ENCODE results near the gene POLL. TPM values are rescaled to one million over a fixed set of nuclear protein-coding genes. Genes with fewer than 3 reads are reported as not detected.

The POLL gene
- total RNA-seq, 1 experiment from 2014 or later, result 30.3 TPM

DNA sequence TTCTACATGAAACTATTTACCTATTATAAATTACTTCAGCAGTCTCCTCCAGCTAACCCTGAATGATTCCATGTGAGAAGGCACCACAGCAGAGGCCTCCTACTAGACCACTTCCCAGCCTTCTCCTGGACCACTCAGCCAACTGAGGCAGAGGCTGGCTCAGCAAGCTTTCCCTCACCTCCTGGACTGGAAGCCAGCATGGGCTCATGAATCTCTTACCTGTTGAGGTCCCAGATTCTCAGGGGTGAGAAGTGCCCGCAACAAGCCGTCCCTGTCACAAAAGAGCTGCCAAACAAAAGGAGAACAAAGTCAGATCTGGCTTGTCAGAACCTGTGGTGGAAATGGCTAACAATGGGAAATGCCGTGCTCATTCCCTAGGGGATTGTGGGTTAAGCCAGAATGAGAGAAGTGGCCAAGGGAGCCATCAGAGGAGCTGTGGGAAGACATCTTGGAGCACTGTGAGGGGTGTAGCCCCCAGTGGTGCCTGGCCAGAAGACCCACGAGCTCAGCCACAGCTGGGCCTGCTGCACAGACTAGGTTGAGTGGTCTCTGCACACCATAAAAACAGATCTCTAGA lies 36.6 kb upstream of the POLL start:
- Histone ChIP-seq H3K79me2 (ENCODE audit: low read depth) (no peaks in the 10 kb centered on the region), H3K4me2 (no peak overlapping the region), H3F3A (ENCODE audit: insufficient read depth, low read depth) (no peaks in the 10 kb centered on the region), H3K9me2 (ENCODE audit: insufficient read depth) (no peaks in the 10 kb centered on the region), H3K9me3 (ENCODE audit: insufficient read depth, low read depth) (no peaks in the 10 kb centered on the region), H3K4me3 (no peak overlapping the region), H3K4me1 (replicated peaks; ENCODE audit: insufficient read depth) (no peaks in the 10 kb centered on the region), H3K36me3 (ENCODE audit: low read depth) (no peaks in the 10 kb centered on the region), H3K27ac (no peak overlapping the region), H4K20me1 (ENCODE audit: insufficient read depth) (no peaks in the 10 kb centered on the region), H3K27me3 (ENCODE audit: insufficient read depth, low read depth) (no peaks in the 10 kb centered on the region), H2AFZ (no peak overlapping the region)
- no peak for DNase-seq
- intact Hi-C loops (cut with micrococcal nuclease; ENCODE audit: unreplicated experiment), result no loop called here
- CTCF ChIA-PET, result no interaction called here
- BruUV-seq (replicated peaks), result no TSS peak
- TF ChIP-seq EZH2 (IDR thresholded peaks at IDR 0.05; ENCODE audit: low read depth), result no peak
- TF ChIP-seq, protein P1, sequence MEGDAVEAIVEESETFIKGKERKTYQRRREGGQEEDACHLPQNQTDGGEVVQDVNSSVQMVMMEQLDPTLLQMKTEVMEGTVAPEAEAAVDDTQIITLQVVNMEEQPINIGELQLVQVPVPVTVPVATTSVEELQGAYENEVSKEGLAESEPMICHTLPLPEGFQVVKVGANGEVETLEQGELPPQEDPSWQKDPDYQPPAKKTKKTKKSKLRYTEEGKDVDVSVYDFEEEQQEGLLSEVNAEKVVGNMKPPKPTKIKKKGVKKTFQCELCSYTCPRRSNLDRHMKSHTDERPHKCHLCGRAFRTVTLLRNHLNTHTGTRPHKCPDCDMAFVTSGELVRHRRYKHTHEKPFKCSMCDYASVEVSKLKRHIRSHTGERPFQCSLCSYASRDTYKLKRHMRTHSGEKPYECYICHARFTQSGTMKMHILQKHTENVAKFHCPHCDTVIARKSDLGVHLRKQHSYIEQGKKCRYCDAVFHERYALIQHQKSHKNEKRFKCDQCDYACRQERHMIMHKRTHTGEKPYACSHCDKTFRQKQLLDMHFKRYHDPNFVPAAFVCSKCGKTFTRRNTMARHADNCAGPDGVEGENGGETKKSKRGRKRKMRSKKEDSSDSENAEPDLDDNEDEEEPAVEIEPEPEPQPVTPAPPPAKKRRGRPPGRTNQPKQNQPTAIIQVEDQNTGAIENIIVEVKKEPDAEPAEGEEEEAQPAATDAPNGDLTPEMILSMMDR (conservative IDR thresholded peaks at IDR 0.05), result no peak
- POLR2A ChIA-PET (ENCODE audit: unreplicated experiment), result no interaction called here

DNA sequence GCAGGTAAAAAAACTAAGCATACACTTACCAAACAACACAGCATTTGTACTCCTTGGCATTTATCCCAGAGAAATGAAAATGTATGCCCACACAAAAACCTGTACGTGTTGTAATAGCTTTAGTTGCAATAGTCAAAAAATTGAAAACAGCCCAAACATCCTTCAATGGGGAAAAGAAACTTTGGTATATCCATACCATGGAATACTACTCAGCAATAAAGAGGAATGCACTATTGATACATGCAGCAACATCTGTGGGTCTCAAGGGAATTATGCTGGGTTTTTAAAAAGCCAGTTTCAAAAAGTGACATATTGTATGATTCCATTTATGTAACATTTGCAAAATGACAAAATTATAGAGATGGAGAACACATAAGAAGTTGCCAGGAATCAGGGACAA lies 35.5 kb upstream of the POLL start:
- no TSS peak for BruUV-seq (replicated peaks)
- intact Hi-C loops (cut with micrococcal nuclease; ENCODE audit: unreplicated experiment), result no loop called here
- H3K9me2 ChIP-seq (ENCODE audit: insufficient read depth), result no peaks in the 10 kb centered on the region
- no peaks in the 10 kb centered on the region for H4K20me1 ChIP-seq (ENCODE audit: insufficient read depth)
- no peak for TF ChIP-seq EZH2 (IDR thresholded peaks at IDR 0.05; ENCODE audit: low read depth)
- TF ChIP-seq, protein P1 (conservative IDR thresholded peaks at IDR 0.05), result no peak
- H3K4me1 ChIP-seq (replicated peaks; ENCODE audit: insufficient read depth), result no peaks in the 10 kb centered on the region
- no peaks in the 10 kb centered on the region for H3K27me3 ChIP-seq (ENCODE audit: insufficient read depth, low read depth)
- CTCF ChIA-PET, result no interaction called here
- no peaks in the 10 kb centered on the region for H3K9me3 ChIP-seq (ENCODE audit: insufficient read depth, low read depth)
- H3K27ac ChIP-seq, result no peak overlapping the region
- H3K36me3 ChIP-seq (ENCODE audit: low read depth), result no peaks in the 10 kb centered on the region
- H3K79me2 ChIP-seq (ENCODE audit: low read depth), result no peaks in the 10 kb centered on the region
- POLR2A ChIA-PET (ENCODE audit: unreplicated experiment), result no interaction called here
- no peaks in the 10 kb centered on the region for H3F3A ChIP-seq (ENCODE audit: insufficient read depth, low read depth)
- no peak overlapping the region for H3K4me2 ChIP-seq
- H3K4me3 ChIP-seq, result no peak overlapping the region
- no peak for DNase-seq
- no peak overlapping the region for H2AFZ ChIP-seq

DNA sequence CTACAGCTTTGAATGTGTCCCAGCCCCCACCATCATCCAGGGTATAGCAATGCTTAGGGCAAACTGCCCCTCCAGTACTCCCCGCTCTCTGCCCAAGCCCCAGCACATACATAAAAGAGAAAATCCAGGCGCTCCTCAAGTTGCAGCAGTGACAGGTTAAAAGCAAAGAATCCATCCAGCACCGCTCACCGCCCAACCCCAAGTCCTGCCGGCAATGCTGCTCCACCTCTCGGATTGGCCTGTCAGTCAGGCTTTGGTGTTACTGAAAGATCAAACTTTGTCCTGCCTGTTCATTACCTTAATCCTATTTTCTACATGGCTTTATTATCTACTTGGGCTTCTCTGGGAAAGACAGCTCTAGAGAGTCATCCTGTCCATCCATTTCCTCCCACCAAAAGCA lies 31.9 kb upstream of the POLL start:
- no TSS peak for BruUV-seq (replicated peaks)
- H3K36me3 ChIP-seq (ENCODE audit: low read depth), result no peaks in the 10 kb centered on the region
- H3K27ac ChIP-seq, result no peak overlapping the region
- no peaks in the 10 kb centered on the region for H3K4me1 ChIP-seq (replicated peaks; ENCODE audit: insufficient read depth)
- POLR2A ChIA-PET (ENCODE audit: unreplicated experiment), result no interaction called here
- no peak overlapping the region for H2AFZ ChIP-seq
- H3K4me3 ChIP-seq, result no peak overlapping the region
- H3K9me2 ChIP-seq (ENCODE audit: insufficient read depth), result no peaks in the 10 kb centered on the region
- no peaks in the 10 kb centered on the region for H3K79me2 ChIP-seq (ENCODE audit: low read depth)
- H3K4me2 ChIP-seq, result no peak overlapping the region
- TF ChIP-seq EZH2 (IDR thresholded peaks at IDR 0.05; ENCODE audit: low read depth), result no peak
- TF ChIP-seq, protein P1 (conservative IDR thresholded peaks at IDR 0.05), result no peak
- H3K9me3 ChIP-seq (ENCODE audit: insufficient read depth, low read depth), result no peaks in the 10 kb centered on the region
- CTCF ChIA-PET, result no interaction called here
- no peaks in the 10 kb centered on the region for H3K27me3 ChIP-seq (ENCODE audit: insufficient read depth, low read depth)
- no peak for DNase-seq
- intact Hi-C loops (cut with micrococcal nuclease; ENCODE audit: unreplicated experiment), result no loop called here
- H4K20me1 ChIP-seq (ENCODE audit: insufficient read depth), result no peaks in the 10 kb centered on the region
- no peaks in the 10 kb centered on the region for H3F3A ChIP-seq (ENCODE audit: insufficient read depth, low read depth)

Data from PC-9 (cell line).